Stimulated activated CD4-positive, alpha-beta T cell treated with anti-CD3 and anti-CD28 coated beads, Interleukin-12 subunit alpha, Interleukin-12 subunit beta, amount 100 ng/mL, for 24 hours (primary cell): ENCODE results near the gene CCT8.

Source experiments
- DNase-seq, 2 experiments: peaks; one replicate each; pipeline ENCODE4 v3.0.0-alpha.2; 2020; ENCODE audit warnings: low read depth in 2 of 2

CCT8 gene

DNA sequence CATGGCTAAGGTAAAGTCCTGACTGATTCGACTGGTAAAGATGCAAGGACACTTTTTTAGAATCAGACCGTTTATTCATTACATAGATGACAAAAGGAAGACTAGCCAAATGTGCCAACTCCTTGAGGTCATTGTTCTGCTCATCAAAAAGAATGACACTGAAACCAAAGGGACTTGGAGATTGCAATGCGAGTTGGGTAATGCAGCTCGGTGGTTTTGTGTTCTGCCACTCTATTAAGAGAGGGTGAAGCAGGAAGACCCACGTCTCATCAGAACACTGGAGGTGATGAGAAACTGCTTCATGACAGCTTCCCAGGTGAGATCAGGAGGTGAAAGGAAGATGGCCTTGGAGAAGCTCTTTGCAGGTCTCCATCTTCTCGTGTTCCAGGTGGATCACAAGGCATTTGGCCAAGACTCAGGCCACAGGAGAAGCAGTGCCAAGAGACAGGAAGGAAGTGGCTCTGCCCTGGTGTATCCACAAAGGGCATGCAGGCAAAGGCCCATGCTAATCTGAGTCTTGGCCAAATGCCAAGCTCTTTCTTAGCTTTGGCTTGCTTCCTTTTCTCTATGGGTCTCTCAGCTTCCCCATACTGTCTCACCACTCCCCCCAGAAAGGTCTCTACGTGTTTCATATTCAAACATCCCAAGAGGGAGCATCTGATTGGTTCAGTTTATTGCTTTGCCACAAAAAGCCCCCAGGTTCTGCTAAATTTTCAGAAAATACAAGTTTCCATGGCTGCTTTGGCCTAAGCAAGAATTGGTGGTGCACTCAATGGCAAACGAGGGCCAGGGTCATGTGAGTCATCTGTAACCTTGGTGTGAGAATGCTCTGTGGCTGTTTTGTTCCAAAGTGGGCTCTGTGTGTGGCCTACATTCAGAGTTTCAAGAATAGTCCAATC, 5.7 kb upstream of the CCT8 start:
- no peak for DNase-seq

DNA sequence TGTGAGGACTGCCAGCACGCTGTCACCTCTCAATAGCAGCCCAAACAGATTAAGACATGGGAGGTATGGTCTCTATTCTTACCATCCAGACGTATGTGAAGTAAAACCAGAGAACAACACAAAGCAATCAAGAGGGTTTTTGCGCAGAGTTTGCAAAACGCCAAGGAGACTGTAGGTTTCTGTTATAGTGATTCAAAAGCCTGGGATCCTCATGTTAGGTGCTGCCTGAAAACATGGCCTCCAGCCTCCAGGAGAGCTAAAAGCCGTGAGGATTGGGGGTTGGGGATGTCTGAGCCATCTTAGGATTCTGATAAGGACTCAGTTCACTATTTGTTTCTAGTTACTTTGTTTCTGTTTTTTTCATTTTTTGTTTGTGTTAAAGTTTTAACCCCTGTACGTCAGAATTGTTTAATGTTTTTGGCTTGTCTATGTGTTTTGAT, 4.2 kb upstream of the CCT8 start:
- DNase-seq, result no peak

DNA sequence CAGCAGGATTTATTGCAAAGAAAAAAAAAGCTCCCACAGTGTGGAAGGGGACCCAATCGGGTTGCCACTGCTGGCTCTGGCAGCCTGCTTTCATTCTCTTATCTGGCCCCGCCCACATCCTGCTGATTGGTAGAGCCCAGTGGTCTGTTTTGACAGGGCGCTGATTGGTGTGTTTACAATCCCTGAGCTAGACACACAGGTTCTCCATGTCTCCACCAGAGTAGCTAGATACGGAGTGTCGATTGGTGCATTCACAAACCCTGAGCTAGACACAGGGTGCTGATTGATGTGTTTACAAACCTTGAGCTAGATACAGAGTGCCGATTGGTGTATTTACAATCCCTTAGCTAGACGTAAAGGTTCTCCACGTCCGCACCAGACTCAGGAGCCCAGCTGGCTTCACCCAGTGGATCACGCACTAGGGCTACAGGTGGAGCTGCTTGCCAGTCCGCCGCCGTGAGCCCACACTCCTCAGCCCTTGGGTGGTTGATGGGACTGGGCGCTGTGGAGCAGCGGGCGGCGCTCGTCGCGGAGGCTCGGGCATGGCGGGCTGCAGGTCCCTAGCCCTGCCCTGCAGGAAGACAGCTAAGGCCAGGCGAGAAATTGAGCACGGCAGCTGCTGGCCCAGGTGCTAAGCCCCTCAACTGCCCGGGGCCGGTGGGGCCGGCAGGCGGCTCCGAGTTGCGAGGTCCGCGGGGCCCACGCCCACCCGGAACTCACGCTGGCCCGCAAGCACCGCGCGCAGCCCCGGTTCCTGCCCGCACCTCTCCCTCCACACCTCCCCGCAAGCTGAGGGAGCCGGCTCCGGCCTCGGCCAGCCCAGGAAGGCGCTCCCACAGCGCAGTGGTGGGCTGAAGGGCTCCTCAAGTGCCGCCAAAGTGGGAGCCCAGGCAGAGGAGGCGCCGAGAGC, 3.5 kb upstream of the CCT8 start:
- peak; percentile 42 to 55 for DNase-seq

DNA sequence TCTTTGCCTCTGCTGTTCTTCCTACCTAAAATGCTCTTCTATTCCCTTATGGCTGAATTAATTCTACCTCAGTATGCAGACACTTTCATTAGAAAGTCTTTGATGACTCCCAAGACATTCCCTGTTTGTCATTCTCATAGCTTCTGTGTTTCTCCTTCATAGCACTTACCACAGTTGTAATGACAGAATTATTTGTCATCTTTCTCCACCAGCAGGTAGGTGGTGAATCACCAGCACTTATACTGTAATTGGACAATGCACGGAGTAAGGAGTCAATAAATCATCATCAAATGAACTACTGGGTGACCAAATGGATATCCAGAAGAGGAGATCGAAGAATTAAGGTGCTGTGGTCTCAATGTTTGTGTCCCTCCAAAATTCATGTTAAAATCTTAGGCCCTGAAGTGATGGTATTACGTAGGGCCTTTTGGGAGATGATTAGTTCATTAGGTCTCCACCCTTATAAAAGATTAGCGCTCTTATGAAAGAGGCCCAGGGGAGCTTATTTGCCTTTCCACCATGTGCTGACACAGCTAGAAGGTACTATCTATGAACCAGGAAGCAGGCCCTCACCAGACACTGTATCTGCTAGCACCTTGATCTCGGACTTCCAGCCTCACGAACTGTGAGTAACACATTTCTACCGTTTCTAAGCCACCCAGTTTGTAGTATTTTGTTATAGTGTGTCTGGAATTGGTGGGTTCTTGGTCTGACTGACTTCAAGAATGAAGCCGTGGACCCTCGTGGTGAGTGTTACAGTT, 2.4 kb upstream of the CCT8 start:
- DNase-seq, result no peak

DNA sequence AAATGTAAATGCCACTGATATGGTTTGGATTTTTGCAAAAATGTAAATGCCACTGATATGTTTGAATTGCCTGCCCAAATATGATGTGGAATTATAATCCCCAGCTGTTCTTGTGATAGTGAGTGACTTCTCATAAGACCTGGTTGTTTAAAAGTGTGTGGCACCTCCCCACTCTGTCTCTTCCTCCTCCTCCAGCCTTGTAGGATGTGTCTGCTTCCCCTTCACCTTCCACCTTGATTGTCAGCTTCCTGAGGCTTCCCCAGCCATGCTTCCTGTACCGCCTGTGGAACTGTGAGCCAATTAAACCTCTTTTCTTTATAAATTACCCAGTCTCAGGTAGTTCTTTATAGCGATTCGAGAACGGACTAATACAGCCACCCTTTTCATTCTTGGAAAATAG, 1.3 kb upstream of the CCT8 start:
- DNase-seq, result no peak

DNA sequence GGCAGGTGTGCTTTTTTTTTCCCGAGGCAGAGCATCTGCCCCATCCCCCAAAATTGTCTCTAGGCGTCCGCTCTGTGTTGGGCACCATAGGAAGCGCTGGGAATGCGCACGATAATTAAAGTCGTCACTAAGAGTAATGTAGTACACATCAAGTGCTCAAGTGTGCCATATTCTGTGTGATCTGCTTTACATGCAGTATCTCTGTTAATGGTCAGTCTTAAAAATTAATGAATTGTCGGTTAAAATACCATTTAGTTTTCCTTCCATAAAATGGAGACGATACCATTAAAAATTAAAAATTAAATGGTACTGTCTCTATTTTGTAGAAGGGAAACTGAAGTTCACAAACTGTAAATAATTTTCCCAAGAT, 544 bp upstream of the CCT8 start:
- no peak for DNase-seq

DNA sequence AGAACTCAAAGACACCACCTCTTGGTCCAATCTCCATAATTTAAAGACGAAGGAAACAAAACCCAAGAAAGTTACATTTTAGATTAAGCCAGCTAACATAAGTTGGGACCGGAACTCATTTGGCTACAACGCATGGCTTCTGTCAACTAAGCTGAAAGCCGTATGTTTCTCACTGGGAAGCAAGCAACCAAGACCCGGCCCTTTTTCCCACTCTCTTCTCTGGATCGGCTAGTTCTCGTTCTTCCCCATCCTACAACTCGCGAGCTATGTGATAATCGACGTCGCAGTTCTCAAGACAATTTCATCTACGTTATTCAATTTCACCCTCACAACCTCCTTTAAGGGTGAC, 601 bp downstream of the CCT8 start:
- no peak for DNase-seq

DNA sequence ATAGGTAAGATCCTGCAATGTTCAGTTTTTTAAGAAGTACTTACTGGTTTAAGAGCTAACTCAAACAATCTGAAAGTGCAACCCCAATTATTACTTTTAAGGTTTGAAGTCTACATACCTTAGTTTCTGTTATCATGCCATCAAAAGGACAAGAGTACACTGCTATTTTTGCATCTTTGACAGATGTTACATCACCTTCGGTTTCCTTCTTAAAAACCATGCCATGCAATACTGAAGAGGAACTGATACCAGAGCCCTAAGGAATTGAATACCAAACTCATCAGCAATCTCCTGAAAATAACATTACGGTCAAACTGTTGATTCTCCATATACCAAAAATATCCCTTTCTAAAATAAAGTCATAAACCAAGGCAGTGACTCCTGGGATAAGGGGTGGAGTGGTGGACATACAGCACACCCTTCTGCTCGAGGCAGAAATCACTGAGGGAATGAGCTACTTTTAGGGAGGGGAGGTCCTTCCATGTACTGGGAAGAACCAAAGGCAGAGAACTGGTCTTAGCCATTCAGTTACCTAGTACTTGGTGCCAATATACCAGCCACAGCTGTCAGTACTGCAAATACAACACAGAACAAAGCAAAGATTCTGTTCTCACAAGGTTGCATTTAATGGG, 8.5 kb downstream of the CCT8 start:
- DNase-seq, result no peak

DNA sequence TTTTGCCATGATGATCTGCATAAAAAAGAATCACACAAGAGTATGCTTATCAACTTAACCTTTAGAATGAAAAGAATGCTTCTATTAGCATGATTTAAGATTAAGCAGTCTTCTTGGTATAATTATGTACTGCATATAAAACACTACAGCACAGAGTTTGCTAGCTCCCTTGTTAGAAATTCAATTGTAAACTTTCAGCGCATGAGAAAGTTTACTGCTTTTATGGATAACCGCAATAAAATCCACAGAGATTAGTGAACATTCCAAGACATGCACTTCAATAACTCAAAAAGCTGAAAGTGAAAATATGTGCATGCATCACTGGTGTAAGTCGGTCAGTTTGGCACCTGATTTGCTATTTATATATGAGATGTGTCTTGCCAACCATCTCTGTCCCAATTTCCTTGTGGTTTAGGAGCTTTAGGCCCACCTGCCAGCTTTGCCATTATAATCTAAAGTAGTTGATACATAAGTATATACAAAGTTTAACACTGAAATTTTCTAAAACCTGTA, 16.9 kb downstream of the CCT8 start:
- DNase-seq, result no peak

DNA sequence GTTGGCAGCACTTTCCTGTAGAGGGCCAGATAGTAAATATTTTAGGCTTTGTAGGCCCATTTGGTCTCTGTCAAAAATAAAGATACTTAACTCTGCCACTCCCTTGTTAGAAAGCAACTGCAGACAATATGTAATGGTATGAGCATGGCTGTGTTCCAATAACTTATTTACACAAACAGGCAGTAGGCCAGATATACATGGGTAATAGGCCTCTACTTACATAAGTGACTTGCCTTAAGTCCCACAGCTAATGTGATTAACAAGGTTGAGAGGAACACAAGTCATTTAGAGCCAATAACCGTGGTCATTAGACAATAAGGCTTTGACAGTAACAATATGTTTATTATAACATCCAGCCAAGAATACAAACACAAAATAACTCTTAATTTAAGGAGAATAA, 17.4 kb downstream of the CCT8 start:
- DNase-seq, result no peak

DNA sequence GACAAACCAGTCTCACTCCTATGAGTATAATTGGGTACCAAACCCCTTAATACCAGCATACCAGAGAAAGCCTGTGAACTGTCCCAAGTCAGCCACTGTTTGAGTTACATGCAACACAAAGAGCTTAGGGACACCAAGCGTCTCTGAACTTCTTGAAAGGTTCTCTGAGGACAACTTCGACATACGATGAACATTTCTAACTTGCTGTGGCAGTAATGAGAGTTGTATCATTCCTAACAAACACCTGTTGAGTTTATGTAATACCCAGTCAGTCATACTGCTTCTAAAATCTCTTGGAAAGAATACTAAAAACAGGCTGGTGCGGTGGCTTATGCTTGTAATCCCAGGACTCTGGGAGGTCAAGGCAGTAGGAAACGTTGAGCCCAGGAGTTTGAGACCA, 18.4 kb downstream of the CCT8 start:
- DNase-seq, result no peak

DNA sequence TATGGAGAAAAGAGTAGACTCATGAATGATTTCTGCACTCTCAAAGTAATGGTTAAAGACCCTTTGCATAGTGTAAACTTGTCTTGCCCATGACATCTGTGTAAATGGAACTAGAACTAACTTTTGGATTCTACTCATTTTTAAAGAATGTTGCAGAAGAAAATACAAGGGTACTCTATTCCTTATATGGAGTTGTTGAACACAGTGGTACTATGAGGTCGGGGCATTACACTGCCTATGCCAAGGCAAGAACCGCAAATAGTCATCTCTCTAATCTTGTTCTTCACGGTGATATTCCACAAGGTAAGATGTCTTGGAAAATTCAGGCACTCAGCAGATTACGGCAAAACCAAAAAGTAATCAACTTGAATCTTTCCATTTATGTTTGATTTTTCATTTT, 19.8 kb downstream of the CCT8 start:
- DNase-seq, result no peak

DNA sequence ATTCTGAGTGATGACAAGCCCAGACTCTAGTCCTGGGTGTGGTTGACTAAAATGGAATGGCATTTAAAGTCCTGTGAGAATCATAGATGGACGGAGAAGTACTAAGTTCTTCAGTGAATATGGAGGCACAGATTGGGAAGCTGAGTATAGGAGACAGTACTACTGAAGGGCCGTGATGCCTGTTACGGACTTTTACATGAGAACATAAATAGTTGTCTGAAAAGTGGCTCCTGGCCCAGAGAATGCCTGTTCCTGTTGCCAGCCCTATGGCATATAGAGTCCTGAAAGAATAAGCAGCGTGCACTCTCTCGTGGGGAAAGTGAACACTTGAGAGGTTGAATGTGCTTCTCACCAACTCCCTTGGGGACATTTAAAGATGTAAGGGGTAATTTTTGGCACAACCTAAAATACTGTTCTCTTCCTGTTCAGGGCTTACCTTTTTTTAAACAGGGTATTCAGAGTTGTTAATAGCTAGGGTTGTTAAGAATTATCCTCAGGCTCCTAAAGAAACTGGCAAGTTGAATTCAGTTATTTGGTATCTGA, 20.4 kb downstream of the CCT8 start:
- no peak for DNase-seq

DNA sequence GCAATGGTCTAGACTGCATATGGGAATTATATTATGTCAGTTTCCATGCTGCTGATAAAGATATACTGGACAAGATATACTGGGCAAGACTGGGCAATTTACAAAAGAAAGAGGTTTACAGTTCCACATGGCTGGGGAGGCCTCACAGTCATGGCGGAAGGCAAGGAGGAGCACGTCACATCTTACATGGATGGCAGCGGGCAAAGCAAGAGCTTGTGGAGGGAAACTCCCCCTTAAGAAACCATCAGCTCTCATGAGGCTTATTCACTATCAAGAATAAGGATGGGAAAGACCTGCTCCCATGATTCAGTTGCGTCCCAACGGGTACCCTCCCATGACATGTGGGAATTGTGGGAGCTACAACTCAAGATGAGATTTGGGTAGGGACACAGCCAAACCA, 21.2 kb downstream of the CCT8 start:
- DNase-seq, result no peak

DNA sequence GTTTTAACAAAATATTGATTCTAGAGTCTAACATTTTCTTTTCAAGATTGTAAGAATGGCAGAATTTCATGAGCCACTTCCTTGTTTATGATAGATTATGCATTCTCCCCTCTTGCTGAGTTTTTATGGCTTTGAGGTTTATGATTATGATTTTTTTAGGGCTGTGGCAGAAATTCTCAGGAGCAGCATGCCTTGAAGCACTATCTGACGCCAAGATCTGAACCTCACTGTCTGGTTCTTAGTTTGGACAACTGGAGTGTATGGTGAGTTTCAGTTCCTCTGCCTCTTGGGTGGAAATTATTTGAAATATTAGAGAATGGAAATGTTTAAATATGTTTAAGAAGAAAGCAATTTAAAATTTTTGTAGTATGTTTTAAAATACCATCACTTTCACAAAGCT, 38.8 kb downstream of the CCT8 start:
- DNase-seq, result no peak

DNA sequence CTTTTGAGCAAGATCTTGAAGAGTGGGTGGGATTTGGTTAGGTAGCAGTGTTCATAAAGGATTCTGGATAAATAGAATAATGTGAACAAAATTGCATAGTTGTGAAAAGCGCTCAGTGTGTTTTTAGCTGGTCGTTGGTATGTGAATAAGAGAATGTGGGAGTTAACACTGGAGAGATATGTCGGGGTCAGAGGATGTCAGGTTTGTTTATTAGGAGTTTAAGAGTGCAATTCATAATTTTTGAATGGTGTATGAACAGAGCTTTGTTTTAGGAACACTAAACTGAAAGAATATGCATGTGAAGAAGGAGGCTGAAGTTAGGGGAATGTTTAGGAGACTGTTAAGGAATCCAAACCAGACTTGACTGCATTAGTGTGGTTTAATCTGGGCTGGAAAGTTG, 39.6 kb downstream of the CCT8 start:
- no peak for DNase-seq

DNA sequence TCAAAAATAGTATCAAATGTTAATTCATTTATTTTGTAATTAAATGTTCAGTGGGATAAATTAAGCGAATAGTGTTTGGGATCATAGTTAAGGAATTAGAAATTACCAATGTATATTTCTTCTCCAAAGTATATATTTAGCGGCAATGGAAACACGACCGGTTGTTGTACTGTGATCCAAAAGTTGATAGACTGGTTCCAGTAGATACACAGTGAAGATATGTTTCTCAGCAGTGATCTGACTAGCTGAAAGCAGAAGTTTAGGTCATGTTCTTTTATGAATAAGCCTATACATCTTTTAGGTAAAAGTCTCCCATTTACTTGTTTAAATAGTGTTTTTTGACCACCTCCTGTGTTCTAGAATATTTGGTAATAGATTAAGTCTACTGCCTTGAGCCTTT, 40.1 kb downstream of the CCT8 start:
- no peak for DNase-seq

DNA sequence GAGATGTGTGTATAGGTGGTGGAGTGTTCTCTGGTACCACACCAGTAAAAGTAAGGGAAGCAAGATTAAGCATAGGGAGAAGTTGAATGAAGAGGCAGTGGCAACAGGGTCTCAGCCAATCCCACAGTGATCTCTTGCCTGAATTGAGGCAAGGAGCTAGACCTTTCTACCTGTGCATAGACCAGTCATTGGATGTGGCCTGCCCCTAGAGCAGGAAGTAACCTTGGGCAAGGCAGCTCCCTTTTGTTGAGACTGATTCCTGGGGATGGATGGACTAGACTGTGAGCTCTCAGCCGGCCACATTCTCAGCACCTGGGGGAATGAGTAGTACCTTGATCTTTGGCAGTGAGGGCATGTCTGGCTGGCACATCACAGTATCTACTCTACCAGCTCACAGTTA, 42.5 kb downstream of the CCT8 start:
- no peak for DNase-seq

DNA sequence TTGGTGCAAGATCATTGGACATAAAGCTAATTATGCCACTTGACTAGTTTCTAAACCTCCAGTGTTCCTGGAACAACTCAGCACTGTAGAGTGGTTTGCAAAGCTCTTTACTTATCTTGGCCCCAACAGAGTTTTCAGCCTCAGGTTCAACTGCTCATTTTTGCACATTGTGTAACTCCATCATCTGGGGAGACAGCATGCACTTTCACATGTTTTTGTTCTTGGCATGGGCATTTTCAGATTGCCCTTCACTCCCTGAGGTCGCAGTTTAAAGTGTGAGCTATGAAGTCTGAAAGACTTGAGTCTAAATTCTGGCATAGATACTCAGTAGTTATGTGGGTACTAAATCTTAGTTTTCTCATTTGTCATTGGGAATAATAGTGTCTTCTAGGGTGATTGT, 43.9 kb downstream of the CCT8 start:
- no peak for DNase-seq

DNA sequence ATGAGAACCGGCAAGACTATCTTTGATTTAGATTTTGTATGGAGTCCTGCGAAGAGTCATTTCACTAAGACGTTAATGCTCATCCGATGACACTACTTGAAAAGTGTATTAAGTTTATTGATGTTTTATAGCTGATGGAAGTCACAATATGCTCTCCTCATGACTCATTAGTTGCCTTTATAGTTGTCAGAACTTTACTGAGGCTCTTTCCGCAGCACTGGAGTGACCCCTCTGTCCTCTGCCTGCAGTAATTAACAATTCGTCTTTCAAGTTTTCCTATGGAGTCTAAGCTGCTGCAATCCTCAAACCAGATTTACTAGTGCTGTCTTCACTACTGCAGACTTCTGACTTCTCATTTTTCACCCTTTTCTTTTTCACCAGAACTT, 48.1 kb downstream of the CCT8 start:
- DNase-seq, result no peak
